GM23338 (cell line): ENCODE data around the gene GNB3. TPM values are rescaled to one million over a fixed set of nuclear protein-coding genes. Genes with fewer than 3 reads are reported as not detected.
"Not testable (repeated sequence)": the region's sequence is repeated elsewhere in the genome, so short reads cannot be mapped to it uniquely, and the experiment has no call there.

ENCODE experiments used
- ATAC-seq: fragments of 200-7000 bp; cut with Tn5 transposase; 3 replicates; pipeline ENCODE4 v1.9.1; 2020
- DNase-seq: peaks from one replicate; pipeline ENCODE4 v3.0.0-alpha.2; 2015; ENCODE audit warnings: low spot score
- H2AFZ ChIP-seq: fragments of 200-600 bp; sonication (generic); 2 replicates; pipeline ENCODE4 v1.8.0; 2016; ENCODE audit warnings: antibody characterized with exemption, mild to moderate bottlenecking, moderate library complexity
- H3F3A ChIP-seq: fragments of 200-600 bp; sonication (generic); replicated peaks from 2 replicates; pipeline ENCODE4 v1.8.0; 2017; ENCODE audit warnings: antibody characterized with exemption, mixed run types, low read depth
- H3K27ac ChIP-seq: fragments of 200-600 bp; sonication (generic); 2 replicates; pipeline ENCODE4 v1.6.1; 2016; ENCODE audit warnings: low read depth
- H3K27me3 ChIP-seq: fragments of 200-600 bp; sonication (generic); 2 replicates; pipeline ENCODE4 v1.8.0; 2016; ENCODE audit warnings: mild to moderate bottlenecking, mixed run types, moderate library complexity; ENCODE audit not compliant: insufficient read depth
- H3K36me3 ChIP-seq: fragments of 200-600 bp; sonication (generic); 2 replicates; pipeline ENCODE4 v1.8.0; 2016; ENCODE audit warnings: mild to moderate bottlenecking; ENCODE audit not compliant: insufficient read depth
- H3K4me1 ChIP-seq: fragments of 200-600 bp; sonication (generic); 2 replicates; pipeline ENCODE4 v1.8.0; 2016; ENCODE audit warnings: mild to moderate bottlenecking, moderate library complexity; ENCODE audit not compliant: insufficient read depth
- H3K4me2 ChIP-seq: fragments of 200-600 bp; sonication (generic); 2 replicates; pipeline ENCODE4 v1.7.1; 2017; ENCODE audit warnings: mixed run types
- H3K4me3 ChIP-seq: fragments of 200-600 bp; sonication (generic); 2 replicates; pipeline ENCODE4 v1.6.1; 2016; ENCODE audit warnings: mixed run types
- H3K79me2 ChIP-seq: fragments of 200-600 bp; sonication (generic); replicated peaks from 2 replicates; pipeline ENCODE4 v1.8.0; 2017; ENCODE audit warnings: mild to moderate bottlenecking; ENCODE audit not compliant: insufficient read depth
- H3K9me2 ChIP-seq: fragments of 200-600 bp; sonication (generic); 2 replicates; pipeline ENCODE4 v1.8.0; 2017; ENCODE audit not compliant: insufficient read depth
- H4K20me1 ChIP-seq: fragments of 200-600 bp; sonication (generic); replicated peaks from 2 replicates; pipeline ENCODE4 v1.8.0; 2017; ENCODE audit warnings: mild to moderate bottlenecking; ENCODE audit not compliant: insufficient read depth
- H3K27ac Mint-ChIP-seq: 2 replicates; pipeline ENCODE4 v1.8.0; 2020; ENCODE audit warnings: inconsistent platforms, mild to moderate bottlenecking, moderate library complexity, mixed read lengths
- H3K27me3 Mint-ChIP-seq: 3 replicates; pipeline ENCODE4 v1.8.0; 2022; ENCODE audit warnings: low read depth, mild to moderate bottlenecking, moderate library complexity, mixed read lengths, inconsistent platforms; ENCODE audit not compliant: insufficient read depth, poor library complexity
- H3K36me3 Mint-ChIP-seq: 3 replicates; pipeline ENCODE4 v1.8.0; 2021; ENCODE audit warnings: low read depth, mild to moderate bottlenecking, inconsistent platforms, moderate library complexity, mixed read lengths
- H3K4me1 Mint-ChIP-seq: 3 replicates; pipeline ENCODE4 v1.8.0; 2020; ENCODE audit warnings: mild to moderate bottlenecking, inconsistent platforms, mixed read lengths
- H3K4me3 Mint-ChIP-seq: 3 replicates; pipeline ENCODE4 v1.8.0; 2021; ENCODE audit warnings: moderate library complexity, mild to moderate bottlenecking, inconsistent platforms, mixed read lengths
- H3K9me3 Mint-ChIP-seq: 3 replicates; pipeline ENCODE4 v1.8.0; 2020; ENCODE audit warnings: moderate library complexity, mild to moderate bottlenecking, inconsistent platforms, mixed read lengths
- ZNF462 ChIP-seq: fragments of 250-450 bp; sonication (Bioruptor Pico); IDR thresholded peaks from 2 replicates; pipeline ENCODE4 v1.5.0; 2020; ENCODE audit warnings: mild to moderate bottlenecking, moderate library complexity
- polyA plus RNA-seq: library from polyadenylated mRNA; unstranded; fragments of >200 nt; fragmentation: Nextera tagmentation; extraction: Ambion mirVana; gene quantifications from 2 replicates; pipeline ENCODE4 v1.2.1, GENCODE V29; 2016
- total RNA-seq: library from RNA; depleted of rRNA; stranded (reverse); fragments of >200 nt; shearing (Covaris generic); gene quantifications from 2 replicates; pipeline ENCODE4 v1.2.3, GENCODE V29; 2014

The GNB3 gene
- total and polyA plus RNA-seq, 2 experiments from 2014 or later = 5.4 to 8.2 TPM

- no peak for TF ChIP-seq ZNF462 (CRISPR knock-in tag)
These were observed 23.0 kb downstream of the GNB3 start (continued) for GRCh38 chr12:6863586-6864321.

- Mint-ChIP-seq H3K27me3 (peaks cover 35% of the 10 kb centered on the region), H3K4me1 (peaks cover 35% of the 10 kb centered on the region), H3K4me3 (peak overlapping the region; percentile 3; the same call in 1 of the 3 replicates), H3K36me3 (peaks cover 77% of the 10 kb centered on the region)
- H3K9me2 ChIP-seq, ATAC-seq, H3K4me2 ChIP-seq, H2AFZ ChIP-seq, H3K27ac ChIP-seq, H3K4me3 ChIP-seq, H3K27ac Mint-ChIP-seq, H3K9me3 Mint-ChIP-seq, H3K27me3 ChIP-seq, DNase-seq: not testable (repeated sequence)
- H4K20me1 ChIP-seq = peaks cover 17% of the 10 kb centered on the region
- peaks cover 26% of the 10 kb centered on the region for H3K79me2 ChIP-seq
- H3F3A ChIP-seq = peaks cover 37% of the 10 kb centered on the region
- H3K36me3 ChIP-seq = peaks cover 16% of the 10 kb centered on the region
- peaks cover 32% of the 10 kb centered on the region for H3K4me1 ChIP-seq
These were observed 24.6 kb downstream of the GNB3 start for GRCh38 chr12:6865307-6865706.
